Renal cortical epithelial cell (primary cell): ENCODE data around the gene TGFB1. TPM values are rescaled to one million over a fixed set of nuclear protein-coding genes. Genes with fewer than 3 reads are reported as not detected.
"Not testable (repeated sequence)": the region's sequence is repeated elsewhere in the genome, so short reads cannot be mapped to it uniquely, and the experiment has no call there.

Experiments
- DNase-seq: peaks from one replicate; pipeline ENCODE4 v3.0.0-alpha.2; 2011; ENCODE audit warnings: low read depth
- total RNA-seq: library from RNA; depleted of rRNA; stranded (reverse); fragments of >200 nt; gene quantifications from 2 replicates; pipeline ENCODE4 v1.2.3, GENCODE V29; 2014

The TGFB1 gene
- total RNA-seq, 1 donor from 2014 or later = 44.8 TPM

GRCh38 chr19:41300555-41300954, 53.2 kb downstream of the TGFB1 start:
- no peak for DNase-seq

- DNase-seq = peak; percentile 40
Measured at GRCh38 chr19:41299755-41300089, 54.0 kb downstream of the TGFB1 start.

GRCh38 chr19:41299046-41299754, 54.5 kb downstream of the TGFB1 start:
- DNase-seq = no peak

GRCh38 chr19:41298348-41298964, 55.3 kb downstream of the TGFB1 start:
- DNase-seq = peak; percentile 77

GRCh38 chr19:41297628-41298347, 55.9 kb downstream of the TGFB1 start:
- no peak for DNase-seq

GRCh38 chr19:41296433-41296871, 57.3 kb downstream of the TGFB1 start:
- DNase-seq = peak; percentile 9

GRCh38 chr19:41295499-41295898, 58.2 kb downstream of the TGFB1 start:
- no peak for DNase-seq

GRCh38 chr19:41294393-41294792, 59.3 kb downstream of the TGFB1 start:
- DNase-seq = no peak

- DNase-seq = not testable (repeated sequence)
Measured at GRCh38 chr19:41289814-41290213, 63.9 kb downstream of the TGFB1 start.

- no peak for DNase-seq
Measured at GRCh38 chr19:41288673-41289530, 64.8 kb downstream of the TGFB1 start.

Other genes starting within 250 kb of the TGFB1 start
- gene CYP2F1, start 239.5 kb downstream of the TGFB1 start, total RNA-seq = not detected in 2 replicates
- 2.2 and 3.1 TPM in 2 replicates for gene CYP2S1, start 160.7 kb downstream of the TGFB1 start, total RNA-seq
- gene AXL, start 134.7 kb downstream of the TGFB1 start, total RNA-seq = 151 and 220 TPM in 2 replicates
- 68.1 and 131 TPM in 2 replicates for gene HNRNPUL1, start 89.5 kb downstream of the TGFB1 start, total RNA-seq
- gene CCDC97, start 43.8 kb downstream of the TGFB1 start, total RNA-seq = 5.2 and 15.0 TPM in 2 replicates
- gene B9D2, start 10.2 kb upstream of the TGFB1 start, total RNA-seq = 7.4 and 10.1 TPM in 2 replicates
- gene TMEM91, start 22.6 kb upstream of the TGFB1 start, total RNA-seq = 3.0 and 9.0 TPM in 2 replicates
- 5.2 and 8.2 TPM in 2 replicates for gene EXOSC5, start 43.4 kb upstream of the TGFB1 start, total RNA-seq
- gene BCKDHA, start 43.9 kb upstream of the TGFB1 start, total RNA-seq = 35.9 and 73.1 TPM in 2 replicates
- 0.87 and 2.1 TPM in 2 replicates for gene B3GNT8, start 73.5 kb upstream of the TGFB1 start, total RNA-seq
- gene DMAC2, start 86.0 kb upstream of the TGFB1 start, total RNA-seq = 39.8 and 58.4 TPM in 2 replicates
- gene ERICH4, start 89.2 kb upstream of the TGFB1 start, total RNA-seq = not detected in 2 replicates
- gene CEACAM21, start 222.2 kb upstream of the TGFB1 start, total RNA-seq = not detected in 2 replicates